Neural cell (in vitro differentiated cells): Measurements from ENCODE around the gene CAPN2. TPM values are rescaled to one million over a fixed set of nuclear protein-coding genes. Genes with fewer than 3 reads are reported as not detected.

Experiments
- H2AFZ ChIP-seq: fragments of 200-600, 300-800 bp; sonication (generic), shearing (Covaris generic); 2 replicates; pipeline ENCODE4 v1.6.0; 2014; ENCODE audit warnings: low read depth, mild to moderate bottlenecking, antibody characterized with exemption, low read length, moderate library complexity
- H3F3A ChIP-seq: fragments of 200-600 bp; shearing (Covaris generic); 2 replicates; pipeline ENCODE4 v1.6.1; 2016; ENCODE audit warnings: mild to moderate bottlenecking, moderate library complexity, mixed read lengths, antibody characterized with exemption, low read length; ENCODE audit not compliant: insufficient read depth, poor library complexity, severe bottlenecking
- H3K27ac ChIP-seq: fragments of 200-600, 300-800 bp; sonication (generic), shearing (Covaris generic); 2 replicates; pipeline ENCODE4 v1.5.1; 2014; ENCODE audit warnings: mild to moderate bottlenecking, low read length, moderate library complexity
- H3K27me3 ChIP-seq: fragments of 300-800, 200-600 bp; sonication (generic), shearing (Covaris generic); 2 replicates; pipeline ENCODE4 v1.6.0; 2014; ENCODE audit warnings: mild to moderate bottlenecking, low read depth, low read length, moderate library complexity; ENCODE audit not compliant: insufficient read depth
- H3K36me3 ChIP-seq: fragments of 300-800, 200-600 bp; sonication (generic), shearing (Covaris generic); 2 replicates; pipeline ENCODE4 v1.5.1; 2014; ENCODE audit warnings: mild to moderate bottlenecking, antibody characterized with exemption, low read length, moderate library complexity; ENCODE audit not compliant: insufficient read depth
- H3K4me2 ChIP-seq: fragments of 300-800, 200-600 bp; sonication (generic), shearing (Covaris generic); 2 replicates; pipeline ENCODE4 v1.6.0; 2014; ENCODE audit warnings: mild to moderate bottlenecking, low read length
- H3K4me3 ChIP-seq: fragments of 300-800, 200-600 bp; sonication (generic), shearing (Covaris generic); 2 replicates; pipeline ENCODE4 v1.5.1; 2014; ENCODE audit warnings: mild to moderate bottlenecking, low read length, moderate library complexity
- H3K79me2 ChIP-seq: fragments of 200-600 bp; shearing (Covaris generic); replicated peaks from 2 replicates; pipeline ENCODE4 v1.6.0; 2014; ENCODE audit warnings: mild to moderate bottlenecking, low read length, moderate library complexity; ENCODE audit not compliant: insufficient read depth
- H3K9ac ChIP-seq: fragments of 300-800, 200-600 bp; sonication (generic), shearing (Covaris generic); 2 replicates; pipeline ENCODE4 v1.6.1; 2016; ENCODE audit warnings: mild to moderate bottlenecking, low read length, mixed read lengths
- H3K9me2 ChIP-seq: fragments of 200-600 bp; shearing (Covaris generic); 2 replicates; pipeline ENCODE4 v1.6.1; 2016; ENCODE audit warnings: mild to moderate bottlenecking, low read length, mixed read lengths; ENCODE audit not compliant: insufficient read depth
- H3K9me3 ChIP-seq: fragments of 200-600, 300-800 bp; sonication (generic), shearing (Covaris generic); 2 replicates; pipeline ENCODE4 v1.6.1; 2016; ENCODE audit warnings: mild to moderate bottlenecking, mixed run types, low read length, moderate library complexity, mixed read lengths
- H4K20me1 ChIP-seq: fragments of 200-600 bp; shearing (Covaris generic); 2 replicates; pipeline ENCODE4 v1.6.1; 2016; ENCODE audit warnings: mild to moderate bottlenecking, mixed run types; ENCODE audit not compliant: insufficient read depth
- EP300 ChIP-seq: fragments of 450-650 bp; conservative IDR thresholded peaks from 2 replicates; pipeline ENCODE4 v1.6.1; 2014; ENCODE audit warnings: antibody characterized with exemption, mild to moderate bottlenecking, moderate library complexity; ENCODE audit not compliant: poor library complexity, severe bottlenecking
- EZH2 ChIP-seq: fragments of 200-600, 300-800 bp; shearing (Covaris generic), sonication (generic); IDR thresholded peaks from 2 replicates; pipeline ENCODE4 v1.6.1; 2014; ENCODE audit warnings: antibody characterized with exemption, low read length, borderline replicate concordance, mild to moderate bottlenecking; ENCODE audit not compliant: insufficient read depth, poor library complexity, severe bottlenecking
- MXI1 ChIP-seq: fragments of 450-650 bp; conservative IDR thresholded peaks from 2 replicates; pipeline ENCODE4 v1.6.1; 2014; ENCODE audit warnings: antibody characterized with exemption, mild to moderate bottlenecking; ENCODE audit not compliant: poor library complexity, severe bottlenecking
- POLR2AphosphoS5 ChIP-seq: IDR thresholded peaks from 2 replicates; pipeline ENCODE4 v1.6.1; 2012
- RAD21 ChIP-seq: fragments of 450-650 bp; conservative IDR thresholded peaks from 2 replicates; pipeline ENCODE4 v1.6.1; 2014; ENCODE audit warnings: antibody characterized with exemption, mild to moderate bottlenecking, moderate library complexity
- REST ChIP-seq: IDR thresholded peaks from 2 replicates; pipeline ENCODE4 v1.6.1; 2012; ENCODE audit warnings: borderline replicate concordance
- SMC3 ChIP-seq: fragments of 450-650 bp; conservative IDR thresholded peaks from 2 replicates; pipeline ENCODE4 v1.6.1; 2014; ENCODE audit warnings: antibody characterized with exemption, mild to moderate bottlenecking, moderate library complexity; ENCODE audit not compliant: poor library complexity
- TAF1 ChIP-seq: IDR thresholded peaks from 2 replicates; pipeline ENCODE4 v1.6.1; 2012; ENCODE audit warnings: low read depth
- polyA plus RNA-seq: library from polyadenylated mRNA; depleted of rRNA; stranded (reverse); fragments of >200 nt; gene quantifications from 2 replicates; pipeline ENCODE4 v1.2.3, GENCODE V29; 2014
- TF ChIP-seq, protein P1 (sequence below): fragments of 450-650 bp; IDR thresholded peaks from 2 replicates; pipeline ENCODE4 v1.5.1; 2014; ENCODE audit warnings: antibody characterized with exemption, mild to moderate bottlenecking, moderate library complexity; ENCODE audit not compliant: poor library complexity, severe bottlenecking

Gene CAPN2
- polyA plus RNA-seq, 1 donor from 2014 or later = 58.8 TPM

DNA sequence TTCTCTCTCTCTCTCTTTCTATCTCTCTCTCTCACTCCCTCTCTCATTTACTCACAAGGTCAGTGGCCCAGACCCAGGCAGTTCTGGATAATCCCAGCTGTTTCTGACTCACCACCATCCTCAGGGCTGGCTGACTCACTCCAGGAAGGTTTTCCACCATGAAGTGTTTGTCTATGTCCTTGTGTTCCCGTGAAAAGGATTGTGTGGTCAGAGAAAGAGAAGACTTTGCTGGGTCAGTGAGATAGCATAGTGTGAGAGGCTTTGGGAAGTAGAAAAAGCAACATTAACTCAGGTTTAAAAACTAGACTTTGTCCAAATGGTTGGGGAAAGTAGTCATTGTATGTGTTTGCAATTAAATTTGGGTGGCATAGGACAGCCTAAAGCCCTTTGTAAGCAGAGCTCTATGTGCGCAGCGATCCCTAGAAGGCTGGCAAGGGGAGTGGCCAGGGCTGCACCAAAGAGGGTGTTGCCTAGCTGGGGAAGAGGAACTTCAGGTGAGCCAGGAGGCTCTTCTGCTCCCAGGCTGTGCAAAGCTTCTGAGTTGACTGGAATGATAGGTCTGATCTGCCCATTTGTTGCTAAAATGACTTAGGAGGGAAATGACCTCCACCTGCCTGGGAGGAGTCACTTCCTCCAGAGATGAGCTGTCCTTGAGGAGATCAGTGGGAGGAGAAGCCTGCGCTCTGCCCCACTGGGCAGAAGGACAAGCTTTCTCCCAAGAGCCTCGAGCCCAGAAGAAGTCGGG, 4.9 kb upstream of the CAPN2 start:
- Histone ChIP-seq H3K36me3 (no peaks in the 10 kb centered on the region), H3K9ac (no peak overlapping the region), H3K27ac (no peak overlapping the region), H3K79me2 (peaks cover 6% of the 10 kb centered on the region), H3K9me2 (no peaks in the 10 kb centered on the region), H3K4me2 (no peak overlapping the region), H2AFZ (no peak overlapping the region), H3F3A (no peaks in the 10 kb centered on the region), H3K9me3 (no peaks in the 10 kb centered on the region), H4K20me1 (no peaks in the 10 kb centered on the region), H3K27me3 (no peaks in the 10 kb centered on the region), H3K4me3 (no peak overlapping the region)
- TF ChIP-seq, protein P1, sequence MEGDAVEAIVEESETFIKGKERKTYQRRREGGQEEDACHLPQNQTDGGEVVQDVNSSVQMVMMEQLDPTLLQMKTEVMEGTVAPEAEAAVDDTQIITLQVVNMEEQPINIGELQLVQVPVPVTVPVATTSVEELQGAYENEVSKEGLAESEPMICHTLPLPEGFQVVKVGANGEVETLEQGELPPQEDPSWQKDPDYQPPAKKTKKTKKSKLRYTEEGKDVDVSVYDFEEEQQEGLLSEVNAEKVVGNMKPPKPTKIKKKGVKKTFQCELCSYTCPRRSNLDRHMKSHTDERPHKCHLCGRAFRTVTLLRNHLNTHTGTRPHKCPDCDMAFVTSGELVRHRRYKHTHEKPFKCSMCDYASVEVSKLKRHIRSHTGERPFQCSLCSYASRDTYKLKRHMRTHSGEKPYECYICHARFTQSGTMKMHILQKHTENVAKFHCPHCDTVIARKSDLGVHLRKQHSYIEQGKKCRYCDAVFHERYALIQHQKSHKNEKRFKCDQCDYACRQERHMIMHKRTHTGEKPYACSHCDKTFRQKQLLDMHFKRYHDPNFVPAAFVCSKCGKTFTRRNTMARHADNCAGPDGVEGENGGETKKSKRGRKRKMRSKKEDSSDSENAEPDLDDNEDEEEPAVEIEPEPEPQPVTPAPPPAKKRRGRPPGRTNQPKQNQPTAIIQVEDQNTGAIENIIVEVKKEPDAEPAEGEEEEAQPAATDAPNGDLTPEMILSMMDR = no peak
- TF ChIP-seq RAD21 (no peak), EP300 (no peak), EZH2 (no peak), TAF1 (no peak), POLR2AphosphoS5 (no peak), MXI1 (no peak), SMC3 (no peak), REST (no peak)

DNA sequence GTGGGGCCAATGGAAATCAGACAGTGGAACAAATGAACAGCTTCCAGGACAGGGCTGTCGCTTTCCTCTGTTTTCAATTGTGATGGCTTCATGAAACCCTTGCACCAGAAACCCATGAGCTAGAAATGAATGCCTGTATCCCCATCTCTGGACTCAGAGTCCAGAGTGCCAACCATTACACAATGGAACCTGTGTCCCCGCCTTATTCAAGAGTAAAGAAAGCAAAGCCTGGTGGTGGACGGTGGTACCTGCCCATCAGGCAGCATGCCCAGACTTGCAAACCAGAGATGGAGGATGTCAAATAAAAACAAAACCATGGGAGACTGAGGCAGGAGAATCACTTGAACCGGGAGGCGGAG, 4.4 kb upstream of the CAPN2 start:
- Histone ChIP-seq H3F3A (no peaks in the 10 kb centered on the region), H2AFZ (no peak overlapping the region), H3K4me2 (no peak overlapping the region), H3K9me2 (no peaks in the 10 kb centered on the region), H3K4me3 (no peak overlapping the region), H3K9ac (no peak overlapping the region), H3K79me2 (peaks cover 6% of the 10 kb centered on the region), H3K9me3 (no peaks in the 10 kb centered on the region), H3K36me3 (no peaks in the 10 kb centered on the region), H4K20me1 (no peaks in the 10 kb centered on the region), H3K27ac (no peak overlapping the region), H3K27me3 (no peaks in the 10 kb centered on the region)
- TF ChIP-seq EZH2 (no peak), RAD21 (no peak), POLR2AphosphoS5 (no peak), EP300 (no peak), REST (no peak), SMC3 (no peak), MXI1 (no peak), TAF1 (no peak)
- TF ChIP-seq, protein P1 = no peak
